ENCODE measurements around the gene PNKD.
A peak's percentile ranks its signal among the peaks of the same experiment; 100 is the strongest.

Gene PNKD

DNA sequence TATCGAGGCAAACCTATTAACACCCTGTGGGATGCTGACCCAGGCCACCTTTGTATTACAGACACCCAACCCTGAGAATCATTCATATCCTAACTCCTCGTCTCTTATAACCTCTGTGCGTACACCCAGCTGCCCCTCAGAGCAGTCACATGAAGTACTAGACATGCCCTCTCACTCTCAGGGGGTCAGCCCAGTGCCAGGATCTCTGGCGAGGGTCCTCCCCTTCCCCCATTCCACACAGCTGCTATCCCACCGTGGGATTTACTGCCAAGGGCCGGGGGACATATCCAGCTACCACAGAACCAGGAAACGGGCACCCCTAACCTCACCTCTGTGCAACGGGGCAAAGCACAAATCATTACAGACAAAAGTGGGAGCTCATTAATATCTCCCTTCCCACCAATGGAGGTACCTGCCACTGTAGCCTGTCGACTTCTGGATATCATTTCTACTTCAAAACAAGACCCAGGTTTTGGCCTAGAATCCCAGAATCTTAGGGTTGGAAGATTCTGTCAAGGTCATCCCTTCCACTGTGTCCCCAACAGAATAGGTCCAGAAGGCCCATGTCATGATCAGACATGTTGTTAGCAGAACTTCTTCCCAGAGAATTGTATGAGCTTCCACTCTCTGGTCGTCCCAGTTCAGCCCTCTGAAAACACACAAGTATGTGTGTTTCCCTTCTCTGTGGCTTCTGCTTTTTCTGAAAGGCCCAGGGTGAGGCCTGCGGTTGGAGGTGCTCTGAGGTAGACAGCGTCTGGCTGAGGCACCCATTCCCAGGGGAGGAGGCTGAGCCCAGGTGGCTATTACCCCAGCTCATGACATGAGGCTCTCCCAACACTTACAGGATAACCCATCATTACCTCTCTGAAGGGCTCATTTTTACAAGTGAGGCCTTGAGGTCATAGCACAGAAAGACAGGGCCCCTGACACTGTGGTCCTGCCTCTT, 20.3 kb downstream of the PNKD start:
- DNase-seq (ENCODE audit: low spot score): no peak
- POLR2A ChIA-PET (ENCODE audit: low non-redundant PET): no interaction called here
- TF ChIP-seq, protein P1, sequence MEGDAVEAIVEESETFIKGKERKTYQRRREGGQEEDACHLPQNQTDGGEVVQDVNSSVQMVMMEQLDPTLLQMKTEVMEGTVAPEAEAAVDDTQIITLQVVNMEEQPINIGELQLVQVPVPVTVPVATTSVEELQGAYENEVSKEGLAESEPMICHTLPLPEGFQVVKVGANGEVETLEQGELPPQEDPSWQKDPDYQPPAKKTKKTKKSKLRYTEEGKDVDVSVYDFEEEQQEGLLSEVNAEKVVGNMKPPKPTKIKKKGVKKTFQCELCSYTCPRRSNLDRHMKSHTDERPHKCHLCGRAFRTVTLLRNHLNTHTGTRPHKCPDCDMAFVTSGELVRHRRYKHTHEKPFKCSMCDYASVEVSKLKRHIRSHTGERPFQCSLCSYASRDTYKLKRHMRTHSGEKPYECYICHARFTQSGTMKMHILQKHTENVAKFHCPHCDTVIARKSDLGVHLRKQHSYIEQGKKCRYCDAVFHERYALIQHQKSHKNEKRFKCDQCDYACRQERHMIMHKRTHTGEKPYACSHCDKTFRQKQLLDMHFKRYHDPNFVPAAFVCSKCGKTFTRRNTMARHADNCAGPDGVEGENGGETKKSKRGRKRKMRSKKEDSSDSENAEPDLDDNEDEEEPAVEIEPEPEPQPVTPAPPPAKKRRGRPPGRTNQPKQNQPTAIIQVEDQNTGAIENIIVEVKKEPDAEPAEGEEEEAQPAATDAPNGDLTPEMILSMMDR (conservative IDR thresholded peaks at IDR 0.05; ENCODE audit: low read depth): no peak
- CTCF ChIA-PET: interaction anchor here (0.7 to 1.5 kb wide), 6 partner anchors 8 to 1217 kb away, joined by 3 to 5 read pairs (median 4); partner anchors contain the start of genes AAMP, CATIP and PNKD
- peak overlapping the region; percentile 90 for H3K27ac ChIP-seq

- no peak for DNase-seq (ENCODE audit: low spot score)
- ChIA-PET CTCF (interaction anchor here (1.1 to 1.5 kb wide), 4 partner anchors 18 to 65 kb away, joined by 3 to 4 read pairs (median 4); partner anchors contain the start of genes AAMP, CATIP and PNKD), POLR2A (ENCODE audit: low non-redundant PET) (interaction anchor here (1.2 kb wide), 1 partner anchor 18 kb away, joined by 4 read pairs; no protein-coding TSS in a partner anchor)
- TF ChIP-seq, protein P1 (conservative IDR thresholded peaks at IDR 0.05; ENCODE audit: low read depth): no peak
- H3K27ac ChIP-seq: peak overlapping the region; percentile 90
Measured at GRCh38 chr2:218291318-218292047, 21.2 kb downstream of the PNKD start.

- POLR2A ChIA-PET (ENCODE audit: low non-redundant PET): interaction anchor here (1.2 kb wide), 1 partner anchor 19 kb away, joined by 4 read pairs; no protein-coding TSS in a partner anchor
- peak; percentile 86 for DNase-seq (ENCODE audit: low spot score)
- peak within 1 kb of the TSS; percentile 95 for H3K27ac ChIP-seq
- CTCF ChIA-PET: interaction anchor here (0.6 to 1.5 kb wide), 5 partner anchors 9 to 1414 kb away, joined by 3 to 9 read pairs (median 4); partner anchors contain the start of genes AAMP and PNKD
- TF ChIP-seq, protein P1 (conservative IDR thresholded peaks at IDR 0.05; ENCODE audit: low read depth): peak; percentile 95
Measured at GRCh38 chr2:218292048-218293014, 22.0 kb downstream of the PNKD start, which contains the start of gene TMBIM1. TMBIM1 (minus strand) TSS chr2:218292503; CDS start chr2:218282141, 10,362 bp downstream.

DNA sequence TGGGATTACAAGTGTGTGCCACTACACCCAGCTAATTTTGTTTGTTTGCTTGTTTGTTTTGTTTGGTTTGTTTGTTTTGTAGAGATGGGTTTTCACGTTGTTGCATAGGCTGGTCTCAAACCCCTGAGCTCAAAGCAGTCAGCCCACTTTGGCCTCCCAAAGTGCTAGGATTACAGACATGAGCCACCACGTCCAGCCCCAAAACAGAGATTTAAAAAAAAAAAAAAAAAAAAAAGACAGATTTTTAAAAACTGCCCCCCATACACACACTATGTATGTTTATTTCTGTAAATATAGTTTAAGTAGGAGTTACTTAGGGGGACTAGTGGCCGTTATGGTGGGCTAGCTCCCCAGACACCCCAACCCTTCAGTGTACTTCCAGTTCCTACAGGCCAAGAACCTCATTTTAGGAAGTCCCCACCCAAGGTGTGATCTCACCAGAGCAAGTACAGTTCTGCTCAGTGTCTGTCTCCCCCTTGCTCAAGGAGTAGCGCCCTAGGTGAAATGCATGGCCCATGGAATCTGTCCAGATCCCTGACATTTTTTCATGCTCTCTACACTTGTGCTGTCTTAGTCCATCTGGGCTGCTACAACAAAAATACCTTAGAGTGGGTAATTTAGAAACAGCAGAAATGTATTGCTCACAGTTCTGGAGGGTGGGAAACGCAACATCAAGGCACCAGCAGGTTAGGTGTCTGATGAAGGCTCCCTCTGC, 23.6 kb downstream of the PNKD start:
- ChIA-PET CTCF (interaction anchor here (0.9 kb wide), 1 partner anchor 19 kb away, joined by 3 read pairs; no protein-coding TSS in a partner anchor), POLR2A (ENCODE audit: low non-redundant PET) (interaction anchor here (0.6 to 1.5 kb wide), 2 partner anchors 73 to 104 kb away, joined by 3 to 6 read pairs; no protein-coding TSS in a partner anchor)
- DNase-seq (ENCODE audit: low spot score): no peak
- H3K27ac ChIP-seq: peak overlapping the region; percentile 95
- TF ChIP-seq, protein P1 (conservative IDR thresholded peaks at IDR 0.05; ENCODE audit: low read depth): no peak

DNA sequence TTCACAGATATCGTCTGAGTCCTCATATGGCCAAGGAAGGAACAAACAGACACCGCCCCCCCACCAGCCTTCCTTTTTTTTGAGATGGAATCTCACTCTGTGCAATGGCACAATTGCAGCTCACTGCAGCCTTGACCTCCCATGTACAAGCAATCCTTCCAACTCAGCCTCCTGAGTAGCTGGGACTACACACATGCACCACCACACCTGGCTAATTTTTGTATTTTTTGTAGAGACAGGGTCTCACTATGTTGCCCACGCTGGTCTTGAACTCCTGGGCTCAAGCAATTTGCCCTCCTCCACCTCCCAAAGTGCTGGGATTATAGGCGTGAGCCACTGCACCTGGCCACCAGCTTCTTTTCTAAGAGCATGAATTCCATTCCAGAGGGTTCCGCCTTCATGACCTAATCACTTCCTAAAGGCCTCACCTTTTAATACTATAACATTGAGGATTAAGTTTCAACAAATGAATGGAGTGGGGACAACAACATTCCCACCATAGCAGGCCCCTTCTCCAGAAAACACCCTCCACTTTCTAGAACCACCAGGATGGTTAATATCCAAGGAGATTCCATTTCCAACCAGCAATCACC, 24.2 kb downstream of the PNKD start:
- POLR2A ChIA-PET (ENCODE audit: low non-redundant PET): interaction anchor here (1.5 kb wide), 1 partner anchor 103 kb away, joined by 6 read pairs; no protein-coding TSS in a partner anchor
- TF ChIP-seq, protein P1 (conservative IDR thresholded peaks at IDR 0.05; ENCODE audit: low read depth): no peak
- DNase-seq (ENCODE audit: low spot score): no peak
- H3K27ac ChIP-seq: peak overlapping the region; percentile 95
- CTCF ChIA-PET: no interaction called here

Measured in RWPE1 (cell line).